NCI-H2171 treated with DMSO at 0.1 percent for 48 hours (cell line): ENCODE measurements around the gene CCR2.
"Not testable (repeated sequence)": the region's sequence is repeated elsewhere in the genome, so short reads cannot be mapped to it uniquely, and the experiment has no call there.

Experiments used
- DNase-seq: peaks from one replicate; lab custom pipeline; 2025; lab: John Stamatoyannopoulos, UW

CCR2 gene

DNA sequence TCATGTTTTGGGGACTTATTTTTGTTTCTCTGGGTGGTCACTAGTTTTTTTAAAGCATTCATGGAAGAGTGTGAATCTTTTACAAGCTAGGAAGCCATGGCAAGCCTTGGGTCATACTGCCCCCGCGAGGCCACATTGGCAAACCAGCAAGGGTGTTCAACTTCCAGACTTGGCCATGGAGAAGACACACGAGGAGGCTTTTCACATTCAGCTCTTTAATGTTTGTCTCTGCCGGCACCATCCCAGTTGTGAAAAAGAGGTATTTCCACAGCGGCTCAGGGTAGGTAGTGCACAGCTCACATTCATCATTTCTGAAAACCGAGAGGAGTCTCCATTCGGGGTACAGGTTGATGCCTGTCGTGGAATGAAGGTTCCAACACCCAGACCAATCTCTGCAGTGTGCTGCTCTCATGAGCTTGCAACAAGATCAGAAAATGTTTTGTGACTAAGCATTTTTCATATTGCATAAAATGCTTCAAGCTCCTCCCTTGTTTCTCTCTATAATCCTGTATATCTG, 24.6 kb downstream of the CCR2 start:
- DNase-seq = no peak

DNA sequence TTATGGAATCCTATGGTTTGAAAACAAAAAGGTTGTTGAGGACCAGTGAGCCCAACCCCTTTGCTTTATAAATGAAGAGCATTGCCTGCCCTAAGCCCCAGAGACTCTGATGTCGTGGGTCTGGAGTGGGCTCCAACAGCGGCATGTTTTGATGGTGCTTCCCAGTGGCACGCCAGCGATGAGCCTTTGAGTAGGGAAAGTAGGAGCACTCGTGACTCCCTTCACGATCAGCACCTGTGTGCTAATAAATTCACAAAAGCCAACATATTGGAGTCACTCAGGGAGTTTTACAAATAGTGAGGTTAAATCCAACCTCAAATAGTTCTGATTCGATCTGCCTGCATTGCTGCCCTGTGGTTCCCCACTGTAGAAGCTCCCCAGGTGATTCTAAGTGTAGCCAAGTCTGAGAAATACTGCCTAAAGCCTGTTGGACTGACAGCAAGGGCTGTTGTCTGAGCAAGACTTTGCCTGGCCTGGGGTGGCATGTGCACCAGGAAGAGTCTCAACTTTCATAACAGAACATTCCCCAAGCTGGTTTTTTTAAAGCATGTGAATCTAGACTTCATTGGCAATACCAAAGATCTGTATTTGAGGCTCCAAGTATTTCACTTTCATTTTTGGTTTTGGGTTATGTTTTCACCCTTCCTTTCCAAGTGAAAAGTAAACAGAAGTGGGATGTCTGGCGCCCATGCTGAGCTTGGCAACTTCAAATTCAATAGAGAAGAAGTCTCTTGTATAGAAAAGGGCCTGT, 26.7 kb downstream of the CCR2 start:
- DNase-seq = no peak

DNA sequence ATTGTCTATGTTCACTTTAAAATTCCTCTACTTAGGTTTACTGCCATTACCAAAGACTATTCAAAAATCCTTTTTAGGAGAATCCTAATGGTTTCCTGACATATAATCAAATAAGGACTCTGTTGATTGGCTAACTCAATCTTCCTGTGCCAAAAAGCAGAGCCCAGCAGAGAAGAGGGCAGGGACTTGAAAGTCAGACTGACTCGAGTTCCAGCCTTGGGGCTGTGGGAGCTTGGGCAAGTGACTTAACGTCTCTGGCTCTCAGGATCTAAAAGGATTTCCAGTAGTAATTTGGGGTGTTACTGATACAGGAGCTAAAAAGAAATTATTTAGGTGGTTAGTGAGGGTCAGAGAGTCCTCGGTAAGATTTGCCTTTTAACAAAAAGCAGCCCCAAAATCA, 27.7 kb downstream of the CCR2 start:
- DNase-seq = no peak

DNA sequence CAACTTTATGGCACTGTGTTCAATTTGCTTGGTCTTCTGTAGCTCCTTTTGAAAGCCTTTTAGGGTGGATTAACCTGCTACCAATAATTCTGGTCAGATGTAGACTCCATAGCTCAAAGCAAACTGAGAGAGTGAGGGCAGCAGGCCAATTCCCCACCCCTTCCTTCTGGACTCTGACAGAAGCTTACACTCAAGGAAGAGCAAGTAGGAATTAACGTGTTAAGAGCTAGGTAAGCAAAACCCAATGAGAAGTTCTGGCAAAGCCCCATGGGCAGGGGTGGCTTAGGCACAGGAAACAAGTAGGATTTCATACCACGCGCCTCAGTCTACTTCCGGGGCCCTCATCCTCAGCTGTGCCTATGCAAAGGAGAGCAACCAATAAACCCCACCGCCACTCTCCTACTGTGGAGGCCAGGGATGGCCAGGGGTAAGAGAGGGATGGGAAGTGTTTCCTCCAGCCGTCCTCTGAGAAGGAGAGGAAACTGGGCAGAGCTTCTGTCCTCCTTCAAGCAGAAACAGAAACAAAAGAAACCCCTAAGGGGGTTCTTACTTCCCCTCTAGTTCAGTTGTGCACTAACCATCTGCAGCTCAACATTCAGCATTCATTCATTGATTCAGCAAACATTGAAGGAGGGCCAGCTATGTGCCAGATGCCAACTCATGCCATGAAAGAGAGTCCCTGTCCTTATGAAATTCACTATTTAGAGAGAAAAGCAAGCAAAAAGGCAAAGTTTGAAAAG, 29.5 kb downstream of the CCR2 start:
- no peak for DNase-seq

DNA sequence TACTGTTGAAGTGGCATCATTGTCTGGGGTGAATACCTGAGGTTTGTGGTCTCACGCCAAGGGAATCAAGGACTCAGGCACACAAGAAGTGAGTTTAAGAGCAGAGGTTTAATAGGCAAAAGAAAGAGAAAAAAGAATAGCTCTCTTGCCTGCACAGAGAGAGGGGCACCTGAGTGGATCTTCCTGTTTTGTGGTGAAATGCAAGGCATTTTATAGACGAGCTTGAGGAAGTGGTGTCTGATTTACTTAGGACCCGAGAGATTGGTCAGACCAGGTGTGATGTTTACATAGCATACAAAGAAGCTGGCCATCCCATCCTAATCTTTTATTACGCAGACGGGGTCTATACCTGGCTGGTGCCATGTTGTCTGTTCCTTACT, 30.0 kb downstream of the CCR2 start:
- DNase-seq = no peak

DNA sequence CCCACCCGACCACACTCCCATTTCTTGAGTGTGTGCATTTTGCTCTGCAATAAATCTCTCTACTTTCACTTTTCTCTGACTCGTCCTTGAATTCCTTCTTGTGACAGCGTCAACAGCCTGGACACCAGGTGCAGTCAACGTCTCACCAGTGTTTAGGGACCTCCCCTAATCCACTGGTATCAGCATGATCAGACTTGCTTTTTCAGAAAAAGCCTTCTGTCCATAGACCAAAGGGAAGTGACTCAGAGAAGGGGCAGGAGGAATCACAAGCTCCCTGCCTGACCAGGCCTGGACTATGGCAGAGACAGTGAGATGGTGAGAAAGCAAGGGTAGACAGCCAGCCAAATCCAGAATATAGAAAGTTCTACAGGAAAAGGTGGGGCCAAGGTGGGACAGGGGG, 32.3 kb downstream of the CCR2 start:
- peak; percentile 19 for DNase-seq

DNA sequence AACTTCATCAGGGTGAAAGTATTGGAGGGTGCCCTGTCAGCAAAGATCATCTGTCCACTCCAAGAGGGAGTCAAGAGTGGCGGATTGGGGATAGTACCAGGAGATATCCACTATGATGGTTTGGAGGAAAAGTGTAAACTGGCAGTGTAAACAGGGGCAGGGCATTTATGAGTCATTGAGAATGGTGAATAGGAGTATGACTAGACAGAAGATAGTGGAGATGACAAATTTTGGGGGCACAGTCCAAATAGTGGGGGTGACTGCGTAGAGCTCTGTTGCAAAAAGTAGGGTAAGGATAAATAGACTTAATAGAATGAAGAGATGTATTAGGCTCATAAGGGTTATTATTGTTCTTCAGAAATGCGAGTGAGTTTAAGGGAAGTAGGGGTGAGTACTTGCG, 34.9 kb downstream of the CCR2 start:
- DNase-seq = not testable (repeated sequence)

DNA sequence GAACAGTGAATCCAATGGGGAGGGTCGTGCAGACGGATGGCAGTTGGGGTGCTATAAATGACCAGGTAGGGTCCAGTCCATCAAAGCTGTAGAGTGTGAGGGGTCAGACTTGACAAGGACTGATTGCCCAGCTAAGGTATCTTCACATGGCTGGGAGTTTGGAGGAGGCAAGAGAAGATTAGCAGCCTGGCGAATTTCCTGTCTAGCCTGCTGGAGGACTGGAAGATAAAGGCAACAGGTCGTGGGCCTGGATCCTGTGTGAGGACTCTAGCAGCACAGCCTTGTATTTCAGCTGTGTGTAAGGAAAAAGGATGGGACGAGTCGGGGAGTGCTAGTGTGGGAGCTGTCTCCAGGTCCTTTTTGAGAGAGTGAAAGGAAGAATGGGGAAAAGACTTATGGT, 35.4 kb downstream of the CCR2 start:
- no peak for DNase-seq

DNA sequence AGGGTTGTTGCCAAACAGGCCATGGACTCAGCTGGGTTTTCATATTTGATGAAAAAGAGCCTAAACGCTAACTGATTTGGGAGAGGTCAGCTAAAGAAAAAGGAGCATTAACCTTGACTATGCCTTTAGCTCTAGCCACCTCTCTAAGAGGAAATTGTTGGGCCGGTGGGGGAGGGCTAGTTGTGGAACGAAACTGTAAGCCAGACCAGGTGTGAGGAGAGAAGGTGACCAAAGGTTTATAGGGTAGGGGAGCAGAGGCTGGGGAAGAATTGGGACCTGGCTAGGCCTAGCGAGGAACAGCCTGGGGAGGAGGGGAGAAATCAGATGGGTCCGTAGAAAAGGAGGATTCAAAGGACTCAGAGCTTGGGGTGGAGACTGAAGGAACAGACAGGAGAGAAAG, 37.6 kb downstream of the CCR2 start:
- DNase-seq = not testable (repeated sequence)

DNA sequence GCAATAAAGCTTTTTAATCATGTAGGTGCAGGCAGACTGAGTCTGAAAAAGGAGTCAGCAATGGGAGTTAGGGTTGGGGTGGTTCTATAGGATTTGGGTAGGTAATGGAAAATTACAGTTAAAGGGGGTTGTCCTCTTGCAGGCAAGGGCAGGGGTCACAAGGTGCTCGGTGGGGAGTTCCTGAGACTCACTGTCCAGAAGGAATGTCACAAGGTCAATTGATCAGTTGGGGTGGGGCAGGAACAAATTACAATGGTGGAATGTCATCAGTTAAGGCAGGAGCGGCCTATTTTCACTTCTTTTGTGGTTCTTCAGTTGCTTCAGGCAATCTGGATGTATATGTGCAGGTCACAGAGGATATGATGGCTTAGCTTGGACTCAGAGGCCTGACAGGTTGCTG, 39.1 kb downstream of the CCR2 start:
- no peak for DNase-seq

DNA sequence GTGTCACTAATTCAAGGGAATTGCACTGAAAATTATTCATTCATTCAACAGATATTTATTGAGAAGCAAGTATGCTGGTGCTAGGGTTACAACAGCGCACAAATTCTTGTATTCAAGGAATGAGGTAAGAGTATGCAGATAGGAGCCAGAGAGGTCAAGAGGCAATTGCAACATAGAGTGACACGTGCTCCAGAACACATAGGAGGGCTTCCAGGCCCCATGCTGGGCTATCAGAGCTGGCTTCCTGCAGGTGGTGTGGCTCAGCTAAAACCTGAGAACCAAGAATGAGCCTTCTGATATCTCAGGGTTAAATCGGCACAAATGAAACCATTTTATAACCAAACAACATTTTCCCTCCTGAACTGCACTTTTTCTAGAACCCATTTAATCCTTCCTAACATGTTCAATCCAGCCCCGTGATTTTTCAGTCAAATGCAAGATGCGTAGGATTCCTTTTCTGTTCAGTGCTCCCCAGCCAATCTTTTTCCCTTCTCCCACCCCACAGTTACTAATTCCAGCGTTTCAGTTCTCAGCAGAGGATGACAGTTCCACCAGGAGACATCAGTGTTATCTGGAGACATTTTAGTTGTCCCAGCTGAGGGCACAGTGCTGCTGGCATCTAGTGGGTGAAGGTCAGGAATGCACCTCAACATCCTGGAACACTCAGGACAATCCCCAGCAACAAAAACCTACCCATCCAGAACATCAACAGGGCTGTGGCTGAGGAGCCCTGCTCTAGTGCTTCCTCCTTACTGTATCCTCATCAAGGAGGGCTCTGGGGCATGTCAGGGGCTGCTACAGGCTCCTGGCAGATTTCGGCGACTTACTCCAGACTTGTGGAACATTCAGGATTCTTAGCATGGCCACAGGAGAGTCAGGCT, 39.9 kb downstream of the CCR2 start:
- no peak for DNase-seq

DNA sequence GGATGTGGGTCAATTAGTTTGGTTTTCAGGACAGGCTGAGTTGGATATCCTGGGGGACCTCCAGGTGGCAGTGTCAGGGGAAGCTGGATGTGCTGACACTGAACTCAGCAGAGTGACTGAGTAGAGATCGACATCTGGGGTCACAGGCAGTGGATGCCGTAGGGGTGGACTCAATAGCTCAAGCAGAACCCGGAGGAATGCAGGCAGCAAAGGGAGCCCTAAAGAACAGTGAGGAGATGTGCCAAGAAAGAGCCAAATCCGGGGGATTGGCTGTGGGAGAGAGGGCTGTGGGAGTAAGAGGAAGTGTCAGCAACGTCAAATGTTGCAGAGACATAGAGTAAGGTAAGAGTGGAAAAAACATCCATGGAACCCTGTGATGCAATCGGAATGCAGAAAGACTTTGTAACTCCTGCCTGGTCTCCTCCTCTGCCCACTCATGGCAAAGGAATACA, 41.3 kb downstream of the CCR2 start:
- no peak for DNase-seq

DNA sequence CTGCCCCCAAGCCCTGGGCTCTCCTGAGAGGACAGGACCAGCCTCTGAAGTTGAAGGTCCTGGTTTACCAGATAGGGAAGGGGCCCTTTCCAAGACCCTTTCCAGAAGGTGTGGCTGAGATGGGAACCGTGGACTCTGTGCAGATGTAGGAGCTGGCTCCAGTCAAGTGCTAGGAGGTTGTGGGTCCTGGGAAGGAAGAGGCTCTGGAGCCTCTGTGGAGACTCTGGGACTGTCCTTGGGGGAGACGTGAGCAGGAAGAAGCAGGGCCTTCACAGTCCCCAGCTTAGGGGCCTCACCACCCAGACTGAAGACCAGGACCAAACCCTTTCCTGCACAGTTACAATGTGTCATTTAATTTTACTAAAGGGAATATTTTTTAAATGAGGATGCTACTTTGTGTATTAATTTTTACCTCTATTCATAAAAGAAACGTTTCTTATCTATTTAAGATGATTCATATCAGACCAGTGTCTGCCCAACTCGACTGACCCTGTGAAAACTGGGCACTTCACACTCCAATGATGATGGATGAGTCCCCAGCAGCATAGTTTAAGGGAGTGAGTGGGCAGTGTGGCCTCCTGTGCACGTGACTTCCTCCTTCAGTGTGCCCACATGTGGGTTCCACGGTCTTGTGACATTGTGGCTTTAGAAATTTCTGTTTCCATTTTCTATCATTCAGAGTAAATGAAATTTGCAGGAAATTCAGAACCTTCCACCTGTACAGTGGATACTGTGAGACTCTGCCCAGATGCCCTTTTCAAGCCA, 42.0 kb downstream of the CCR2 start:
- DNase-seq = no peak

DNA sequence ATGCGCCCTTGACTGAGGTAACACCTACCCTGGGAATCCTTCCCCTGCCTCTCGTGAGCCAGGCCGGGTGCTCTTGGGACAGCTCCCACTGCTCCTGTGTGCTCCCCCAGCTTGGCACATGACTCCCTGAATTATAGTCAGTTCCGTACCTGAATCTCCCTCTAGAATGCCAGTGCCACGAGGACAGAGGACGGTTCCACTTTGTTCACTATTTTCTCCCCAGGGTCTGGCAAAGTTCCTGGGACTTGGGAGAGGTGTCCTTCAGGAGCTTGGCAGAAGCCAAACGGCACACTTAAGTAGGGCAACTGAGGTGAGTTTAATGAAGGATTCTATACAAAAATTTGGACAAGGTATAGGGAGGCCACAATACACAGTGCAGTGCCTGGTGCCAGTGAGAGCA, 43.2 kb downstream of the CCR2 start:
- no peak for DNase-seq

DNA sequence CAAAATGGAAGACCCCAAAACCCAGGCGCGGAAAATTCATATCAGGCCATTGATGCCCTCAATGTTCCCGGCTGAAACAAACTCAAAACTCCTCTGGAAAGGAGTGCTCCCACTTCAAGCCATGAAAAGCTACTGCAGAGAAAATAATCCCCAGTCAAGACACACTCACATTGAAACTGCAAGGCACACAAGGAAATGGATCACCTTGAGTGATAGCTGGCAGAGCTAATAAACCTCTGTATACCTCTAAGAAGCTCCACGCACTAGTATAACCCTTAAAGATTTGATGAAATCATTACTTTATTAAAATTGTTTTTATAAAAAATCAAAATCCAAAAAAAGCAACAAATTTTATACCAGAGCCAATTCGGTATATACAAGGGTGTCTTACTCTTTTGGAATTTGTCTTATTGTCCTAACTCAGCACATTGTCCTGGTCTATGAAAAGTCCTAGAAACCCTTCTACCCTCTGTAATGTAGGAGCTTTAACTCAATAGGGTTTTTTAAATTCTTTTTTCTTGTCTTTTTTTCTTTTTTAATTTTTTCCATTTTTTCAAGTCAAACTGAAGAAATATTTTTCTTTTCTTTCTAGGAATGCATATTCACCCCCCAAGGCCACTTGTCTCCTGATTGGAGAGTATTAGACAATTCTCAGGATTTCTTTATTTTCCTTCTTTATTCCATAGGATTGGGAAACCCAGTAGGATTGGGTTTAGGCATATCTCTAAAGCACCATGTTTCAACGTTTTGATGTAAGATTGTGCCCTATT, 44.5 kb downstream of the CCR2 start:
- no peak for DNase-seq

DNA sequence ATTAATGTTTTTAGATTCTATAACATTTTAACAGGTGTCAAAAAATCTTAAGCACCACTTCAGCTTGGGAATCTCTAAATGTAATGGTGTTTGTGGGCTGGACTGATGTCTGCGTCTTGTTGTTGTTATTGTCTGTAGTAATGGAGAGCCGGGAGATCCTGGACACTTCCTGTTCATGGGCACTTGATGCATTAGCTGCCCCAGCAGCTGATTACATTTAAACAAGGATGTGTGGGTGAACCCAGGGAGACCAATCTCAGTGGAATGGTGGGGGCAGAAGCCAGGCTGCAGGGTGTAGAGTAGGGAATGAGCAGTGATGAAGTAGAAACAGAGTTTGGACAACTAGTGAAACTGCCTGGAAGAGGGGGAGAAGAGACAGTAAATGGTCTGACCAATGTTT, 45.2 kb downstream of the CCR2 start:
- no peak for DNase-seq

DNA sequence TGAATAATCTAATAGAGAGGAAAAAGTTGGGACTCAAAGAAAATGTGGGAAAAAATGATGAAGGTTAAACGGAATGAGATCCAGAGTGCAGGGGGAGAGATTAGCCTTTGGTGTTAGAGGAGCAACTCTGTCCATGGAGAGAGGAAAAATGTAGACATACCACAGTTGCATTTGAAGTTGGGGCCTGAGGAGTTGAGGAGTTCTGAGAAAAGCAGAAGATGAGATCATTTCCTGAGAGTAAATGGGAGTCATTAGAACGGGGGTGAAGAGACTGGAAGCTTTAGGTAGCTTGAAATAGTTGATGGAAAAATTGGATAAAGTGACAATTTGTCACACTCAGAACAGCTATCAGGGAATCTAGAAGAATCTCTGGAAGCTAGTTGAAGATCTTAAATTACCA, 45.6 kb downstream of the CCR2 start:
- no peak for DNase-seq

DNA sequence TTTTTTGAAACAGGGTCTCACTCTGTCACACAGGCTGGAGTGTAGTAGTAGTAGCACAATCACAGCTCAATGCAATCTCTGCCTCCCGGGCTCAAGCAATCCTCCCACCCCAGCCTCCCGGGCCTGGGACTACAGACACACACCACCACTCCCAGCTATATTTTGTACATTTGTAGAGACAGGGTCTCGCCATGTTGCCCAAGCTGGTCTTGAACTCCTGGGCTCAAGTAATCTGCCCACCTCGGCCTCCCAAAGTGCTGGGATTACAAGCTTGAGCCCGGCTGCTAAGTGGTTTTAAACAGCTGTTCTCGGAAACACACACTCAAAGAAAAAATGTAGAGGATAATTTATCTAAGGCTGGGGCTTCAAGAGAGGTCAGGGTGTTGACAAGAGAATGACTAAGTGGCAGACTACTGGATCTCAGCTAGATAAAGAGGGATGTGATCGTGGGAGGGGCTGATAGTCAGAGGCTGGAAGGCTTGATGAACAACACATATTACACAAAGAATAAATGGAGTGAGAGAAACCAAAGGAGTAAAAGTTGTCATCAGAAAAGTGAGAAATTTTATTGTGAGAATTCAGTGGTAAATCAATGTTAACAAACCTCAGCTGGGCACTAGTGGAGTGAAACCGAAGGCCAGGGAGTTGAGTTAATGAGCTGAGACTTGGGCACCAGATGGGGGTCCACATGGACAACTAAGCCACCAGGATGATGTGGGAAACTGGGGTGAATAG, 46.3 kb downstream of the CCR2 start:
- no peak for DNase-seq

DNA sequence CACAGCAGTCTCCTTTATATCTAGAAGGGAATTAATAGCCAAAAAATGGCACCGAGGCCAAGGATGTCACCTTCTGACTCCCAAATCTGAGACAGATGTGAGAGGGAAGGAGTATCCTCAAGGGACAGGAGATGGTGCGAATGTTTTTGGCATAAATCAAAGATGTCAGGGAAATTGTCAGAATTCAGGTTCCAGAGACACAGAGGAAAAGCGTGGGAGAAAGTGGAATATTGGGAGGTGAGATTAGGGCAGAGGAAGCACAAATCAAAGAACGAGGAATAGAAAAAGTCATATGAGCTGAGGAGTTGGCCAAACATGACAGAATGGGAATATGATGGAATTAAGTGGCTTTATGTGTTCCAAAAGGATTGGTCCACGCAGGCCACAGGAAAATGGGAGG, 46.9 kb downstream of the CCR2 start:
- no peak for DNase-seq

DNA sequence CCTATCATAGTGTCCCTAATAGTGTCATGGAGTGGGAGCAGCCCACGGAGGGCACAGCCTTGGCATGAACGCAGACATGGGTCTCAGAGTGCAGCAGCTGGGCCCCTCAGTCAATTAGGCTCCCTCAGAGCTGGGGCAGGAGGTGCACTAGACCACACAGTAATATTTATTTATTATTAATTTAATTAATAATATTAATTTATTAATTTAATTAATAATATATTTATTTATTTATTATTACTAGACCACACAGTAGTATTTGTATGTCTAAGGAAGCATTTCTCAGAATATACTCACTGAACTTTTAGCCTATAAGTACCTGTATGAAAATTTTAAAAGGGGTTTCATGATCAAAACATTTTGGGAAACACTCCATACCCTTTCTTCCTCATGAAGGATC, 47.7 kb downstream of the CCR2 start:
- no peak for DNase-seq
